Astrocyte of the cerebellum (primary cell): ENCODE results near the gene LRRC18.

Experiments used
- DNase-seq: peaks from one replicate; pipeline ENCODE4 v3.0.0-alpha.2; 2011; ENCODE audit warnings: low read depth
- H3K4me3 ChIP-seq: 2 replicates; pipeline ENCODE4 v1.5.1; 2011; ENCODE audit warnings: mild to moderate bottlenecking, low read depth, low read length, moderate library complexity
- CTCF ChIP-seq: IDR thresholded peaks from 2 replicates; pipeline ENCODE4 v1.5.1; 2012; ENCODE audit warnings: low read length, low read depth, moderate library complexity, mild to moderate bottlenecking; ENCODE audit errors: missing control alignments
- in situ Hi-C: cut with HindIII; loops from 2 replicates; pipeline ENCODE4 v1.10.0; 2017; ENCODE audit warnings: low sequenced_read_pairs

LRRC18 gene

GRCh38 chr10:48965460-48965859 lies 25.8 kb upstream of the LRRC18 start:
- in situ Hi-C loops, result no loop called here
- DNase-seq, result no peak
- no peak overlapping the region for H3K4me3 ChIP-seq
- TF ChIP-seq CTCF, result no peak

- no peak overlapping the region for H3K4me3 ChIP-seq
- no peak for TF ChIP-seq CTCF
- in situ Hi-C loops, result no loop called here
- no peak for DNase-seq
Observed at GRCh38 chr10:48964038-48964437, 24.4 kb upstream of the LRRC18 start.

- H3K4me3 ChIP-seq, result no peak overlapping the region
- no peak for DNase-seq
- no peak for TF ChIP-seq CTCF
- in situ Hi-C loops, result no loop called here
Observed at GRCh38 chr10:48958598-48959190, 19.1 kb upstream of the LRRC18 start.

- H3K4me3 ChIP-seq, result no peak overlapping the region
- in situ Hi-C loops, result no loop called here
- DNase-seq, result no peak
- no peak for TF ChIP-seq CTCF
Observed at GRCh38 chr10:48957361-48958151, 17.9 kb upstream of the LRRC18 start.

GRCh38 chr10:48951707-48952106 lies 12.1 kb upstream of the LRRC18 start:
- in situ Hi-C loops, result no loop called here
- no peak for DNase-seq
- no peak overlapping the region for H3K4me3 ChIP-seq
- no peak for TF ChIP-seq CTCF

GRCh38 chr10:48948470-48949037 lies 8.9 kb upstream of the LRRC18 start:
- DNase-seq, result no peak
- no peak for TF ChIP-seq CTCF
- in situ Hi-C loops, result no loop called here
- H3K4me3 ChIP-seq, result no peak overlapping the region
